ENCODE data around the gene INPP5D. TPM values are rescaled to one million over a fixed set of nuclear protein-coding genes. Genes with fewer than 3 reads are reported as not detected.
A peak's percentile ranks its signal among the peaks of the same experiment; 100 is the strongest.

INPP5D gene
- total and polyA plus RNA-seq, 2 of the 13 experiments (the other 11 are each of a cell fraction or from before 2014, with no cell fraction given) = 16.7 to 18.0 TPM

DNA sequence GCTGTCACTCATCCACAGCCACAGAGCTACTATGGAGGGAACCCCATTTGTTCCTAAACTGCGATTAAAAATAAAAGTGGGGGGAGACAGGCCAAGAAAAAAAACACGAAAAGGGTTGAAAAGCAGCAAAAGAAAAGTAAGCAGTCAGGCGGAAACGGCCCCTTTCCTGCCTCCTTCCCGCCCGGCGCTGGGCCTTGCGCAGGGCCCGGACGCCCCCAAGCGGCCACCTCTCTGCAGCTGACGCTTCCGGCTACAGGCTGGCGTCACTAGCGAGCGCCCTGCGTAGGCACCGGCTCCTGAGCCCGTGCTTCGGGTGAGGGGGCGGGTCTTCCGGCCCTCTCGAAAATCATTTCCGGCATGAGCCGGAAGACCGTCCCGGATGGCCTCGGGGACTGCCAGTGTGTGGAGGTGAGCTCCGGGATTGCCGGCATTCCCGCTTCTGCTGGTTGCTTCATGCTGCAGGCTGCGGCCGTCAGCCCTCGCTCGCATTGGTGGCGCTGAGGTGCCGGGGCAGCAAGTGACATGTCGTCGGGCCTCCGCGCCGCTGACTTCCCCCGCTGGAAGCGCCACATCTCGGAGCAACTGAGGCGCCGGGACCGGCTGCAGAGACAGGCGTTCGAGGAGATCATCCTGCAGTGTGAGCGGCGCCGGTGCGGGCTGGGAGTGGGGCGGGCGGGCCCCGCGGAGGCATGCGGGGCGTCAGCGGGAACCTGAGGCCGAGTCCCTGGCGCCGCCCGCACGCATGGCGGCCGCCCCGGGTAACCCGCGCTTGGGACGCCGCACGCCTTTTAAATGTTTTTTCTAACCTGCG is 191.4 kb downstream of the INPP5D start, which contains the start of gene ATG16L1 (continued):
- TF ChIP-seq ZNF615 (CRISPR knock-in tag; IDR thresholded peaks at IDR 0.05; ENCODE audit: borderline replicate concordance) (peak; percentile 76; the same call in 1 of the 2 replicates), ZNF788 (CRISPR knock-in tag; IDR thresholded peaks at IDR 0.05; ENCODE audit: borderline replicate concordance) (peak; percentile 99), CC2D1A (CRISPR knock-in tag; IDR thresholded peaks at IDR 0.05) (no peak; the same call in none of the 2 replicates), EZH2 (conservative IDR thresholded peaks at IDR 0.05; ENCODE audit: low read depth, low read length) (no peak), CHCHD3 (CRISPR knock-in tag; IDR thresholded peaks at IDR 0.05) (no peak), ZNF451 (CRISPR knock-in tag; IDR thresholded peaks at IDR 0.05) (peak; percentile 88), MEIS1 (CRISPR knock-in tag; IDR thresholded peaks at IDR 0.05; ENCODE audit: borderline replicate concordance) (peak; percentile 84; the same call in 1 of the 2 replicates), TBX2 (CRISPR knock-in tag; IDR thresholded peaks at IDR 0.05; ENCODE audit: borderline replicate concordance) (peak; percentile 95)
- TF ChIP-seq, protein P1, sequence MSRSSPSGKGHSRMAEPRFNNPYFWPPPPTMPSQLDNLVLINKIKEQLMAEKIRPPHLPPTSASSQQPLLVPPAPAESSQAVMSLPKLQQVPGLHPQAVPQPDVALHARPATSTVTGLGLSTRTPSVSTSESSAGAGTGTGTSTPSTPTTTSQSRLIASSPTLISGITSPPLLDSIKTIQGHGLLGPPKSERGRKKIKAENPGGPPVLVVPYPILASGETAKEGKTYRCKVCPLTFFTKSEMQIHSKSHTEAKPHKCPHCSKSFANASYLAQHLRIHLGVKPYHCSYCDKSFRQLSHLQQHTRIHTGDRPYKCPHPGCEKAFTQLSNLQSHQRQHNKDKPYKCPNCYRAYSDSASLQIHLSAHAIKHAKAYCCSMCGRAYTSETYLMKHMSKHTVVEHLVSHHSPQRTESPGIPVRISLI (CRISPR knock-in tag; IDR thresholded peaks at IDR 0.05; ENCODE audit: borderline replicate concordance) = peak; percentile 83; the same call in 1 of the 2 replicates
- TF ChIP-seq, protein P2, sequence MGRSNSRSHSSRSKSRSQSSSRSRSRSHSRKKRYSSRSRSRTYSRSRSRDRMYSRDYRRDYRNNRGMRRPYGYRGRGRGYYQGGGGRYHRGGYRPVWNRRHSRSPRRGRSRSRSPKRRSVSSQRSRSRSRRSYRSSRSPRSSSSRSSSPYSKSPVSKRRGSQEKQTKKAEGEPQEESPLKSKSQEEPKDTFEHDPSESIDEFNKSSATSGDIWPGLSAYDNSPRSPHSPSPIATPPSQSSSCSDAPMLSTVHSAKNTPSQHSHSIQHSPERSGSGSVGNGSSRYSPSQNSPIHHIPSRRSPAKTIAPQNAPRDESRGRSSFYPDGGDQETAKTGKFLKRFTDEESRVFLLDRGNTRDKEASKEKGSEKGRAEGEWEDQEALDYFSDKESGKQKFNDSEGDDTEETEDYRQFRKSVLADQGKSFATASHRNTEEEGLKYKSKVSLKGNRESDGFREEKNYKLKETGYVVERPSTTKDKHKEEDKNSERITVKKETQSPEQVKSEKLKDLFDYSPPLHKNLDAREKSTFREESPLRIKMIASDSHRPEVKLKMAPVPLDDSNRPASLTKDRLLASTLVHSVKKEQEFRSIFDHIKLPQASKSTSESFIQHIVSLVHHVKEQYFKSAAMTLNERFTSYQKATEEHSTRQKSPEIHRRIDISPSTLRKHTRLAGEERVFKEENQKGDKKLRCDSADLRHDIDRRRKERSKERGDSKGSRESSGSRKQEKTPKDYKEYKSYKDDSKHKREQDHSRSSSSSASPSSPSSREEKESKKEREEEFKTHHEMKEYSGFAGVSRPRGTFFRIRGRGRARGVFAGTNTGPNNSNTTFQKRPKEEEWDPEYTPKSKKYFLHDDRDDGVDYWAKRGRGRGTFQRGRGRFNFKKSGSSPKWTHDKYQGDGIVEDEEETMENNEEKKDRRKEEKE (IDR thresholded peaks at IDR 0.05) = no peak
- TF ChIP-seq, protein P3, sequence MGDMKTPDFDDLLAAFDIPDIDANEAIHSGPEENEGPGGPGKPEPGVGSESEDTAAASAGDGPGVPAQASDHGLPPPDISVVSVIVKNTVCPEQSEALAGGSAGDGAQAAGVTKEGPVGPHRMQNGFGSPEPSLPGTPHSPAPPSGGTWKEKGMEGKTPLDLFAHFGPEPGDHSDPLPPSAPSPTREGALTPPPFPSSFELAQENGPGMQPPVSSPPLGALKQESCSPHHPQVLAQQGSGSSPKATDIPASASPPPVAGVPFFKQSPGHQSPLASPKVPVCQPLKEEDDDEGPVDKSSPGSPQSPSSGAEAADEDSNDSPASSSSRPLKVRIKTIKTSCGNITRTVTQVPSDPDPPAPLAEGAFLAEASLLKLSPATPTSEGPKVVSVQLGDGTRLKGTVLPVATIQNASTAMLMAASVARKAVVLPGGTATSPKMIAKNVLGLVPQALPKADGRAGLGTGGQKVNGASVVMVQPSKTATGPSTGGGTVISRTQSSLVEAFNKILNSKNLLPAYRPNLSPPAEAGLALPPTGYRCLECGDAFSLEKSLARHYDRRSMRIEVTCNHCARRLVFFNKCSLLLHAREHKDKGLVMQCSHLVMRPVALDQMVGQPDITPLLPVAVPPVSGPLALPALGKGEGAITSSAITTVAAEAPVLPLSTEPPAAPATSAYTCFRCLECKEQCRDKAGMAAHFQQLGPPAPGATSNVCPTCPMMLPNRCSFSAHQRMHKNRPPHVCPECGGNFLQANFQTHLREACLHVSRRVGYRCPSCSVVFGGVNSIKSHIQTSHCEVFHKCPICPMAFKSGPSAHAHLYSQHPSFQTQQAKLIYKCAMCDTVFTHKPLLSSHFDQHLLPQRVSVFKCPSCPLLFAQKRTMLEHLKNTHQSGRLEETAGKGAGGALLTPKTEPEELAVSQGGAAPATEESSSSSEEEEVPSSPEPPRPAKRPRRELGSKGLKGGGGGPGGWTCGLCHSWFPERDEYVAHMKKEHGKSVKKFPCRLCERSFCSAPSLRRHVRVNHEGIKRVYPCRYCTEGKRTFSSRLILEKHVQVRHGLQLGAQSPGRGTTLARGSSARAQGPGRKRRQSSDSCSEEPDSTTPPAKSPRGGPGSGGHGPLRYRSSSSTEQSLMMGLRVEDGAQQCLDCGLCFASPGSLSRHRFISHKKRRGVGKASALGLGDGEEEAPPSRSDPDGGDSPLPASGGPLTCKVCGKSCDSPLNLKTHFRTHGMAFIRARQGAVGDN (CRISPR knock-in tag; IDR thresholded peaks at IDR 0.05) = peak; percentile 96
- TF ChIP-seq, protein P4, sequence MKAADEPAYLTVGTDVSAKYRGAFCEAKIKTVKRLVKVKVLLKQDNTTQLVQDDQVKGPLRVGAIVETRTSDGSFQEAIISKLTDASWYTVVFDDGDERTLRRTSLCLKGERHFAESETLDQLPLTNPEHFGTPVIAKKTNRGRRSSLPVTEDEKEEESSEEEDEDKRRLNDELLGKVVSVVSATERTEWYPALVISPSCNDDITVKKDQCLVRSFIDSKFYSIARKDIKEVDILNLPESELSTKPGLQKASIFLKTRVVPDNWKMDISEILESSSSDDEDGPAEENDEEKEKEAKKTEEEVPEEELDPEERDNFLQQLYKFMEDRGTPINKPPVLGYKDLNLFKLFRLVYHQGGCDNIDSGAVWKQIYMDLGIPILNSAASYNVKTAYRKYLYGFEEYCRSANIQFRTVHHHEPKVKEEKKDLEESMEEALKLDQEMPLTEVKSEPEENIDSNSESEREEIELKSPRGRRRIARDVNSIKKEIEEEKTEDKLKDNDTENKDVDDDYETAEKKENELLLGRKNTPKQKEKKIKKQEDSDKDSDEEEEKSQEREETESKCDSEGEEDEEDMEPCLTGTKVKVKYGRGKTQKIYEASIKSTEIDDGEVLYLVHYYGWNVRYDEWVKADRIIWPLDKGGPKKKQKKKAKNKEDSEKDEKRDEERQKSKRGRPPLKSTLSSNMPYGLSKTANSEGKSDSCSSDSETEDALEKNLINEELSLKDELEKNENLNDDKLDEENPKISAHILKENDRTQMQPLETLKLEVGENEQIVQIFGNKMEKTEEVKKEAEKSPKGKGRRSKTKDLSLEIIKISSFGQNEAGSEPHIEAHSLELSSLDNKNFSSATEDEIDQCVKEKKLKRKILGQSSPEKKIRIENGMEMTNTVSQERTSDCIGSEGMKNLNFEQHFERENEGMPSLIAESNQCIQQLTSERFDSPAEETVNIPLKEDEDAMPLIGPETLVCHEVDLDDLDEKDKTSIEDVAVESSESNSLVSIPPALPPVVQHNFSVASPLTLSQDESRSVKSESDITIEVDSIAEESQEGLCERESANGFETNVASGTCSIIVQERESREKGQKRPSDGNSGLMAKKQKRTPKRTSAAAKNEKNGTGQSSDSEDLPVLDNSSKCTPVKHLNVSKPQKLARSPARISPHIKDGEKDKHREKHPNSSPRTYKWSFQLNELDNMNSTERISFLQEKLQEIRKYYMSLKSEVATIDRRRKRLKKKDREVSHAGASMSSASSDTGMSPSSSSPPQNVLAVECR (CRISPR knock-in tag; IDR thresholded peaks at IDR 0.05; ENCODE audit: borderline replicate concordance) = peak; percentile 99
- TF ChIP-seq, protein P5, sequence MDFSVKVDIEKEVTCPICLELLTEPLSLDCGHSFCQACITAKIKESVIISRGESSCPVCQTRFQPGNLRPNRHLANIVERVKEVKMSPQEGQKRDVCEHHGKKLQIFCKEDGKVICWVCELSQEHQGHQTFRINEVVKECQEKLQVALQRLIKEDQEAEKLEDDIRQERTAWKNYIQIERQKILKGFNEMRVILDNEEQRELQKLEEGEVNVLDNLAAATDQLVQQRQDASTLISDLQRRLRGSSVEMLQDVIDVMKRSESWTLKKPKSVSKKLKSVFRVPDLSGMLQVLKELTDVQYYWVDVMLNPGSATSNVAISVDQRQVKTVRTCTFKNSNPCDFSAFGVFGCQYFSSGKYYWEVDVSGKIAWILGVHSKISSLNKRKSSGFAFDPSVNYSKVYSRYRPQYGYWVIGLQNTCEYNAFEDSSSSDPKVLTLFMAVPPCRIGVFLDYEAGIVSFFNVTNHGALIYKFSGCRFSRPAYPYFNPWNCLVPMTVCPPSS (IDR thresholded peaks at IDR 0.05) = no peak
